HG02938 (cell line): ENCODE results near the gene SMG1.
"Not testable (repeated sequence)": the region's sequence is repeated elsewhere in the genome, so short reads cannot be mapped to it uniquely, and the experiment has no call there.

Experiments
- ATAC-seq: cut with Tn5 transposase; IDR thresholded peaks from one replicate; pipeline ENCODE4 v1.9.1; 2021; ENCODE audit warnings: mild to moderate bottlenecking, moderate library complexity; ENCODE audit not compliant: unreplicated experiment

SMG1 gene

GRCh38 chr16:18772171-18772570 is 154.0 kb downstream of the SMG1 start:
- not testable (repeated sequence) for ATAC-seq

GRCh38 chr16:18770336-18770962 is 155.8 kb downstream of the SMG1 start:
- not testable (repeated sequence) for ATAC-seq

DNA sequence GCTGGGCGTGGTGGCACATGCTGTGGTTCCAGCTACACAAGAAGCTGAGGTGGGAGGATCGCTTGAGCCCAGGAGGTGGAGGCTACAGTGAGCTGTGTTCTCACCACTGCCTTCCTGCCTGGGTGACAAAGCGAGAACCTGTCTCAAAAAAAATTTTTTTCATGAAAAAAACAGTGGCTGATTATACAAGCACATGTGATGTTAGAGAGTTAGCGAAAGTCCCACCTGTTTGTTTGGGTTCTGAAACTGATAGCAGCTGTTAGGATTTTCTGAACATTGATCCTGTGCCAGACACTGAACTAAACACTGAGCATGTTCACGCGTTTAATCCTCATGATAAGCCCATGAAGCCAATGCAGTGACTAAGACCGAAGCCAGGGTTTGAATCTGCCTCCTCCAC is 159.0 kb downstream of the SMG1 start:
- ATAC-seq, result peak; percentile 52

GRCh38 chr16:18762713-18763112 is 163.5 kb downstream of the SMG1 start:
- peak; percentile 58 for ATAC-seq

DNA sequence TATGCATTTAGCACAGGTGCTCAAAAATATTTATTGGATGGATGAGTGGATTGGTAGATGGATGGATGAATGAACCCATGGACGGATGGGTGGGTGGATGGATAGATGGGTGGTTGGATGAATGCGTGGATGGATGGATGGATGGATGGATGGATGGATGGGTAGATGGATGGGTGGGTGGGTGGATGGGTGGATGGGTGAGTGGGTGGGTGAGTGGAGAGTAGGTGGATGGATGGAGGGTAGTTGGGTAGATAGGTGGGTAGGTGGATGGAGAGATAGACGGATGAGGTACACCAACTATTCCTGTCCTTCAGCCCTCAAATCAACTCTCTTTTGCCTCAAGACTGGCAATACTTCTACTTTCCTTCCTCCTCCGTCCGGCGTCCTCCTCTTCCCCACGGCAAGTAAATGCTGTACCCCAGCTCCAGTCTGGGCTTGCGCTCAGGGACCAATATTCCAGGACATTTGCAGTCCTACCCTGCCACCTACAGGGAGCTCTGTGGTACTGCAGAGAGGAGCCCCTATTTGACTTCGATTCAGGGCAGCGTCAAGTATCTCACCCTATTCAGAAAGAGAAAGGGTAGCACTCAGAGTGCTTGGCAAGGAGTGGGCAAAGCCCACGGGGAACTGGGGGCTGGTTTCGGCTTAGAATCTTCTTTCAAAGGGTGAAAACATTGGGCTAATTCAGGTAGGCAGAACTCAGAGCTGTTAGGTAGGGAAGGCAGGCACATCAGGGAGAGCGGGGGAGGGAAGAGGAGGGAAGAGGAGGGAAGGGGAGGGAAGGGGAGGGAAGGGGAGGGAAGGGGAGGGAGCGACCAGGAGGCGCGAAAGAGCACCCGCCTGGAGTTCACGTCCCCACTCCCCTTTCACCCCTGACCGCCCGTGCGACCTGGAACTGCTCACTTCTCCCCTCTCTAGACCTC is 166.3 kb downstream of the SMG1 start:
- not testable (repeated sequence) for ATAC-seq

DNA sequence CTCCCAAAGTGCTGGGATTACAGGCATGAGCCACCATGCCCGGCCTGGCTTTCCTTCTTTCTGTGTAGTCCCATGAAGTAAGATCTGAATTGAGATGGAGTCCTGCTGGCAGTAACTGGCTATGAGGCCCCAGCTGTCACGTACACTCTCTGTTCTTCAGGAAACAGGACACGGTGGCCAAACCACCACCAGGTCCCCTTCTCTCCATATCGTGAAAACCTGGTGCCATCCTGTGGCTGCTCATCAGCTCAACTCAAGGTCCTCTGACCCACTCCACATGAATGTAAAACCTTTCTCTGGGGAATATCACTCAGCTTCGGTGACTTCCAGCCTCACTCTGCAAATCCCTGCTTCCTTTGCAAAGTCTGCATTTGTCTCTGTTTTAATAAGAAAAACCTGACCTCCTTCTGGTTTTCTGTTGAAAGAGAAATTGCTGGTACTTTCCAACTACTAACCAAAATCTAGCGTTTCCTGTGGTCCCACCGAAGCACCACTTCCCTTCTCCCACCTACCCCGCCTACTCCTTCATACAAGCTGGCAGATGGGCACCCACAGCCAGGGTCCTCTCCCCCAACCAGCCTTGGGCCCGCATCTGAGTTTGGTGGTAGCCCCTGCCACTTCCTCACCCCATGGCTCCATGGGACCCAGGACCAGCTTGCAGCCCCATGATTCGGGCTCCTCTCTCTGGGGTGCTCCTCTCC is 168.1 kb downstream of the SMG1 start:
- not testable (repeated sequence) for ATAC-seq

DNA sequence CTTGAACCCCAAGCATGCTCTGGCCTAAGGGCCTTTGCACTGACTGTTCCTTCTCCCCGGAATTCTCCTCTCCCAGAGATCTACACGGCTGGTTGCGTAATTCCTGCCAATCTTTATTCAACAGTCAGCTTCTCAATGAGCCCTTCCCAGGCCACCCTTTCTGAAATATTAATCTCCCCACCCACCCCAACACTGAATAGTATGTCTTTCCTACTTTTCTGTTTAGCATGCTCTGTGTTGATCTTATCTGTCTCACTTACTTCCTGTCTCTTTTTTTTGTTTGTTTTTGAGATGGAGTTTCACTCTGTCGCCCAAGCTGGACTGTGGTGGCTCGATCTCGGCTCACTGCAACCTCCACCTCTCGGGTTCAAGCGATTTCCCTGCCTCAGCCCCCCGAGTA is 169.6 kb downstream of the SMG1 start:
- not testable (repeated sequence) for ATAC-seq
